Activated CD4-positive, alpha-beta T cell treated with anti-CD3 and anti-CD28 coated beads, Interleukin-2, amount 10 ng/mL, durations not matched to agents 7 days and 5 days (primary cell): ENCODE data around the gene AAMP. TPM values are rescaled to one million over a fixed set of nuclear protein-coding genes. Genes with fewer than 3 reads are reported as not detected.

Experiments used
- CTCF ChIA-PET: fragments of 350-600 bp; sonication (Branson Sonifier 250); formaldehyde crosslinking; loops from one replicate; lab custom pipeline; 2021; ENCODE audit warnings: antibody characterized with exemption; lab: Charles Lee
- POLR2A ChIA-PET: fragments of 350-600 bp; sonication (Branson Sonifier 250); formaldehyde crosslinking; loops from one replicate; lab custom pipeline; 2021; ENCODE audit warnings: antibody characterized with exemption; lab: Charles Lee
- DNase-seq: peaks from one replicate; pipeline ENCODE4 v3.0.0-alpha.2; 2020
- H3K27ac Mint-ChIP-seq: one replicate; pipeline ENCODE4 v1.8.0; 2021; ENCODE audit warnings: mild to moderate bottlenecking, moderate library complexity, mixed read lengths
- H3K27me3 Mint-ChIP-seq: one replicate; pipeline ENCODE4 v1.8.0; 2021; ENCODE audit warnings: mixed read lengths
- H3K36me3 Mint-ChIP-seq: one replicate; pipeline ENCODE4 v1.8.0; 2021; ENCODE audit warnings: low read depth, mixed read lengths
- H3K4me1 Mint-ChIP-seq: one replicate; pipeline ENCODE4 v1.8.0; 2021; ENCODE audit warnings: mixed read lengths
- H3K4me3 Mint-ChIP-seq: one replicate; pipeline ENCODE4 v1.8.0; 2021; ENCODE audit warnings: mild to moderate bottlenecking, moderate library complexity, mixed read lengths
- H3K9me3 Mint-ChIP-seq: one replicate; pipeline ENCODE4 v1.8.0; 2021; ENCODE audit warnings: mixed read lengths
- microRNA-seq: library from miRNA; unstranded; fragments of <30 nt; microRNA quantifications from one replicate; pipeline ENCODE4 v1.2.0, GENCODE V29; 2021; ENCODE audit warnings: borderline microRNAs expressed, borderline replicate concordance
- total RNA-seq, 2 experiments: library from RNA; stranded (reverse); gene quantifications; one replicate each; pipeline ENCODE4 v1.2.3, GENCODE V29; 2021

Gene AAMP
- total RNA-seq, 2 experiments from 2014 or later = 42.3 to 51.1 TPM

DNA sequence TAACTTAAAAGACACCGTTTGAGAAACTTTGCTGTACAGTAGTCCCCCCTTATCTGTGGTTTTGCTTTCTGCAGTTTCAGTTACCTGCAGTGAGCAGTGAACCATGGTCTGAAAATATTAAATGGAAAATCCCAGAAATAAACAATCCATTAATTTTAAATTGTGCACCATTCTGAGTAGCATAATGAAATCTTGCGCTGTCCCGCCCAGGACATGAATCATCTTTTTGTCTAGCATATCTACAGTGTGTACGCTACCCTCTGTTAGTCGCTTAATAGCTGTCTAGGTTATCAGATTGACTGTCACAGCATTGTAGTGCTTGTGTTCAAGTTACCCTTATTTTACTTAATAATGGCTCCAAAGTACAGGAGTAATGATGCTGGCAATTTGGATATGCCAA is 46.9 kb downstream of the AAMP start:
- DNase-seq = no peak
- ChIA-PET CTCF (interaction anchor here (0.5 to 2.4 kb wide), 7 partner anchors 9 to 50 kb away, joined by 3 to 17 read pairs (median 3); no protein-coding TSS in a partner anchor), POLR2A (no interaction called here)
- H3K4me3 Mint-ChIP-seq = peak overlapping the region; percentile 33
- no peak overlapping the region for H3K27ac Mint-ChIP-seq
- H3K36me3 Mint-ChIP-seq = peaks cover 90% of the 10 kb centered on the region
- H3K9me3 Mint-ChIP-seq = no peaks in the 10 kb centered on the region
- peaks cover 88% of the 10 kb centered on the region for H3K4me1 Mint-ChIP-seq
- no peaks in the 10 kb centered on the region for H3K27me3 Mint-ChIP-seq

DNA sequence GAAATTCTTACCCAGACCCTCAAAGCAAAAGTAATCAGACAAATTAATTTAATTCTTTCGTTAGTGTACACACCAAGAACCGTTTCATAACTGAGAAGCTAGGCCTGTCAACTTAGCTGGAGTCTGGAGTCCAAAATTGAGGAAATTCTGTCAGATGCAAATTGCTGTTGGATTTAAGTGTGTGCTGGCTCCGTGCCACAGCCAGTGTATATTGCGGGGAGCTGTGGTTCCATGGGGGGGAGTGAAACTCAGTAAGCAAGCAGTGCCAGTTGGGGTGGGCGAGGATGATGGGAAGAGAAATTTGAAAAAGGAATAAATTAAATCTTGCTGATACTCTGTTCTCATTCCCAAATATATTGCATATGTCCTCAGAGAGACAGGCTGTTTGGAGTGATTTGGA is 48.9 kb downstream of the AAMP start:
- CTCF ChIA-PET = interaction anchor here (1.8 to 4.5 kb wide), 4 partner anchors 11 to 49 kb away, joined by 4 to 17 read pairs (median 10); partner anchors contain the start of genes AAMP and PNKD
- H3K9me3 Mint-ChIP-seq = no peaks in the 10 kb centered on the region
- H3K27me3 Mint-ChIP-seq = no peaks in the 10 kb centered on the region
- H3K4me3 Mint-ChIP-seq = peak overlapping the region; percentile 100
- peaks cover 80% of the 10 kb centered on the region for H3K4me1 Mint-ChIP-seq
- H3K36me3 Mint-ChIP-seq = peaks cover 78% of the 10 kb centered on the region
- no peak for DNase-seq
- POLR2A ChIA-PET = interaction anchor here (1.1 to 1.2 kb wide), 2 partner anchors 9 to 49 kb away, joined by 3 to 7 read pairs; partner anchors contain the start of genes AAMP and PNKD
- peak overlapping the region; percentile 54 for H3K27ac Mint-ChIP-seq

DNA sequence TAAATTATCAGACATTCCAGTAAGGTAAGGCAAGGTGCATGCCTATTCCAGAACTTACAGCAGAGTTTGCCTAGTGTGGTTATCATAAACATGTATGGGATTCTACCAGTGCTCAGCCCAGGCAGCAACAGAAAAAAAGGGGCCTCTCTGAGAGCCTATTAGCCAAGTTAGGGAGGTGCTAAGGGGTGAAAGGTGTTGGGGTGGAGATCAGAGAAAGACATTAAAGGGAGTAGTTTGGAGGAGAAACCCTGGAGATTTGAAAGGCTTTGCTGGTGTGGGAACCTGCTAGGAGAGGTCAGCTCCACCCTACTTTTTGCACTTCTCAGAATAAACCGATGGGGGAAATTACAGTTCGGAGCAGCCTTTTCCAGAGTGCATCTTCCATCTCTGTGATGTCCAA is 50.0 kb downstream of the AAMP start:
- Mint-ChIP-seq H3K9me3 (no peaks in the 10 kb centered on the region), H3K36me3 (peaks cover 68% of the 10 kb centered on the region), H3K27me3 (no peaks in the 10 kb centered on the region), H3K4me3 (peak overlapping the region; percentile 100), H3K27ac (peak overlapping the region; percentile 94), H3K4me1 (peaks cover 72% of the 10 kb centered on the region)
- ChIA-PET POLR2A (interaction anchor here (0.5 to 1.2 kb wide), 4 partner anchors 13 to 176 kb away, joined by 3 to 4 read pairs (median 3); partner anchors contain the start of genes AAMP and PNKD), CTCF (interaction anchor here (0.6 to 4.5 kb wide), 5 partner anchors 27 to 79 kb away, joined by 3 to 14 read pairs (median 5); partner anchors contain the start of genes AAMP and PNKD)
- peak; percentile 18 for DNase-seq

GRCh38 chr2:218218268-218219185 is 51.4 kb downstream of the AAMP start:
- Mint-ChIP-seq H3K27me3 (no peaks in the 10 kb centered on the region), H3K36me3 (peaks cover 56% of the 10 kb centered on the region), H3K9me3 (no peaks in the 10 kb centered on the region), H3K4me1 (peaks cover 59% of the 10 kb centered on the region), H3K27ac (peak overlapping the region; percentile 94), H3K4me3 (peak overlapping the region; percentile 100)
- ChIA-PET CTCF (interaction anchor here (0.6 to 4.5 kb wide), 3 partner anchors 11 to 178 kb away, joined by 3 to 14 read pairs (median 4); no protein-coding TSS in a partner anchor), POLR2A (interaction anchor here (0.7 to 1.2 kb wide), 2 partner anchors 10 to 177 kb away, joined by 3 to 4 read pairs; no protein-coding TSS in a partner anchor)
- peak; percentile 47 for DNase-seq

DNA sequence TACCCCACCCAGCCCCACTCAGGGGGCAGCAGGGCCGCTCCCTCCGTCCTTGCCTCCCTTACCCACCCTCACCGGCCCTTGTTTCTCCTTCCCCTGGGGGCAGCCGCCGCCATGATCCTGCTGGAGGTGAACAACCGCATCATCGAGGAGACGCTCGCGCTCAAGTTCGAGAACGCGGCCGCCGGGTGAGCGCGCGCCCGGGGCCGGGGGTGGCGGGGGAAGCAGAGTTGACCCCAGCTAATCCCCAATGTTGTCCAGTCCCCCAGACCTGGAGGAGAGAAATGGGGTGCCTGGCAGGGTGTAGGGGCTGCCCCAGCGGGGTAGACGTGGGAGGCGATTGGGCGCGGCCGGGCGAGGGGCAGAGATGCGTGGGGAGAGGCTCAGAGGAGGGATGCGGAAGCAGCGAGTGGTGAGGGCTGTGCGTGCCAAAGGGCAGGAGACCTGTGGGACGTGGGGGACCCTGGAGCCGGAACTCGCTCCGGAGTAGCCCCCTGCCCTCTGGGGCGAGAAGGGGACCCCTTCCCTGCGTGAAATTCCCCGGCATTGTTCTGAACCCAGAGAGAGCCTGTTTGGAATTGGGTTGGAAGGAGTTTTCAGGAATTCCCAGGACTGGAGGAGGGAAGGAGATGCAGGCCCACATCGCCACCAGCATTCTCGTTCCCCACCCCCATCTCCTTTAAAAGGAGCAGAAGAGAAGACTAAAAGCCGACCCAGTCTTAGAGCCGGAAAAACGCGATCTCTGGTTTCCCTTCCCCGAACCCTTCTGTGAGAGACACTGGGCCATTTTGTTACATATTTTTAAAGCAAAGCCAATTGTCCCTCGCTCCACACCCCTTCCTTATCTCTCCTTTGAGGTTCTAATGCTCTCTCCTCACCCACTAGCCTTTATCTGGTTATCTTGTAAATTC is 52.3 kb downstream of the AAMP start:
- peak overlapping the region; percentile 94 for H3K27ac Mint-ChIP-seq
- H3K36me3 Mint-ChIP-seq = peaks cover 48% of the 10 kb centered on the region
- peak overlapping the region; percentile 100 for H3K4me3 Mint-ChIP-seq
- H3K9me3 Mint-ChIP-seq = no peaks in the 10 kb centered on the region
- POLR2A ChIA-PET = no interaction called here
- no peaks in the 10 kb centered on the region for H3K27me3 Mint-ChIP-seq
- peaks cover 50% of the 10 kb centered on the region for H3K4me1 Mint-ChIP-seq
- CTCF ChIA-PET = interaction anchor here (1.7 kb wide), 1 partner anchor 16 kb away, joined by 3 read pairs; no protein-coding TSS in a partner anchor
- DNase-seq = peak; percentile 70

- ChIA-PET POLR2A (interaction anchor here (0.8 to 1.0 kb wide), 2 partner anchors 13 to 14 kb away, joined by 3 to 5 read pairs; no protein-coding TSS in a partner anchor), CTCF (interaction anchor here (1.0 to 1.7 kb wide), 2 partner anchors 15 to 40 kb away, joined by 3 read pairs; no protein-coding TSS in a partner anchor)
- DNase-seq = peak; percentile 95
- Mint-ChIP-seq H3K9me3 (no peaks in the 10 kb centered on the region), H3K4me1 (peaks cover 45% of the 10 kb centered on the region), H3K27ac (peak within 1 kb of the TSS; percentile 94), H3K27me3 (peaks cover 2% of the 10 kb centered on the region), H3K4me3 (peak within 1 kb of the TSS; percentile 100), H3K36me3 (peaks cover 47% of the 10 kb centered on the region)
Measured at GRCh38 chr2:218216674-218217359, 53.1 kb downstream of the AAMP start, which contains the start of gene ARPC2. Gene ARPC2, plus strand, starts transcription at chr2:218217189. Its CDS starts 282 bp downstream, at chr2:218217471.

DNA sequence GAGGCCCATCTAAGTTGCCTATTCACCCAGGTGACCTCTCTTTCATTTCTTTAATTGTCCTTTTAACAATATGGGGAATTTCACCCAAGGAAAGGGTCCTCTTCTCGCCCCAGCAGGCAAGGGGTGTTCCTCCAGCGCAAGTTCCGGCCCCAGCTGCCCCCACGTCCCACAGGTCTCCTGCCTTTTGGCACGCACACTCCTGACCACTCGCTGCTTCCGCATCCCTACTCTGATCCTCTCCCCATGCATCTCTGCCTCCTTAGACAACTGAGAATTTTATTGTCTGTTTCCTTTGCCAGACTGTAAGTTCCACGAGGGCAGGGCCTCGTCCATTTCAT is 53.6 kb downstream of the AAMP start:
- ChIA-PET POLR2A (interaction anchor here (0.6 to 1.0 kb wide), 4 partner anchors 14 to 1338 kb away, joined by 3 to 8 read pairs (median 4); no protein-coding TSS in a partner anchor), CTCF (interaction anchor here (0.7 to 1.7 kb wide), 6 partner anchors 10 to 346 kb away, joined by 3 to 4 read pairs (median 3); no protein-coding TSS in a partner anchor)
- DNase-seq = no peak
- no peaks in the 10 kb centered on the region for H3K9me3 Mint-ChIP-seq
- H3K27me3 Mint-ChIP-seq = peaks cover 3% of the 10 kb centered on the region
- peak overlapping the region; percentile 94 for H3K27ac Mint-ChIP-seq
- peak overlapping the region; percentile 100 for H3K4me3 Mint-ChIP-seq
- H3K4me1 Mint-ChIP-seq = peaks cover 40% of the 10 kb centered on the region
- peaks cover 42% of the 10 kb centered on the region for H3K36me3 Mint-ChIP-seq

Small RNAs within 50 kb of the gene (microRNA-seq; reads per million reads assigned to microRNA genes)
- 2.7 reads per million, percentile 13 among the genes with 10 or more reads in this experiment for gene MIR6513

Other genes with a start within 250 kb of the AAMP start
- 1 to 10 TPM; 2.1 to 2.7 TPM for gene RUFY4, start 200.9 kb downstream of the AAMP start, total RNA-seq
- gene CXCR2, start 144.1 kb downstream of the AAMP start, total RNA-seq = under 1 TPM; 0.20 to 0.37 TPM
- 1 to 10 TPM in 1 of 2 experiments, under 1 TPM in 1; 0.99 to 1.1 TPM for gene CXCR1, start 103.2 kb downstream of the AAMP start, total RNA-seq
- gene ARPC2, start 52.9 kb downstream of the AAMP start, total RNA-seq = 100 to 1,000 TPM; 708 to 729 TPM
- 1 to 10 TPM; 1.0 to 1.2 TPM for gene GPBAR1, start 9.1 kb downstream of the AAMP start, total RNA-seq
- 10 to 100 TPM; 34.0 to 39.1 TPM for gene PNKD, start 382 bp upstream of the AAMP start, total RNA-seq
- gene TMBIM1, start 22.4 kb upstream of the AAMP start, total RNA-seq = 100 to 1,000 TPM in 1 of 2 experiments, 10 to 100 TPM in 1; 99.3 to 101 TPM
- not detected for gene CATIP, start 86.7 kb upstream of the AAMP start, total RNA-seq
- gene SLC11A1, start 112.1 kb upstream of the AAMP start, total RNA-seq = under 1 TPM; 0.17 TPM
- gene CTDSP1, start 129.7 kb upstream of the AAMP start, total RNA-seq = 100 to 1,000 TPM; 186 to 208 TPM
- gene VIL1, start 149.0 kb upstream of the AAMP start, total RNA-seq = under 1 TPM in 1 of 2 experiments, not detected in 1; 0.17 TPM